Measurements from ENCODE around the gene MAD1L1.

The MAD1L1 gene

GRCh38 chr7:2081526-2082135 is 151.1 kb downstream of the MAD1L1 start:
- POLR2A ChIA-PET (ENCODE audit: low non-redundant PET): no interaction called here
- no peak for DNase-seq (ENCODE audit: low spot score)
- TF ChIP-seq CTCF (conservative IDR thresholded peaks at IDR 0.05; ENCODE audit: low read depth): no peak
- CTCF ChIA-PET: interaction anchor here (0.5 to 1.0 kb wide), 2 partner anchors 113 to 339 kb away, joined by 3 read pairs; no protein-coding TSS in a partner anchor
- no peak overlapping the region for H3K27ac ChIP-seq

GRCh38 chr7:2080477-2080876 is 152.3 kb downstream of the MAD1L1 start:
- ChIA-PET POLR2A (ENCODE audit: low non-redundant PET) (no interaction called here), CTCF (no interaction called here)
- no peak overlapping the region for H3K27ac ChIP-seq

GRCh38 chr7:2080060-2080387 is 152.7 kb downstream of the MAD1L1 start:
- DNase-seq (ENCODE audit: low spot score): no peak
- no peak for TF ChIP-seq CTCF (conservative IDR thresholded peaks at IDR 0.05; ENCODE audit: low read depth)
- no peak overlapping the region for H3K27ac ChIP-seq
- CTCF ChIA-PET: no interaction called here
- POLR2A ChIA-PET (ENCODE audit: low non-redundant PET): no interaction called here

More at GRCh38 chr7:2080477-2080876, 152.3 kb downstream of the MAD1L1 start:
- no peak for TF ChIP-seq CTCF (conservative IDR thresholded peaks at IDR 0.05; ENCODE audit: low read depth)
- DNase-seq (ENCODE audit: low spot score): no peak

GRCh38 chr7:2079332-2080059 is 153.2 kb downstream of the MAD1L1 start:
- no peak for TF ChIP-seq CTCF (conservative IDR thresholded peaks at IDR 0.05; ENCODE audit: low read depth)
- no peak for DNase-seq (ENCODE audit: low spot score)
- CTCF ChIA-PET: no interaction called here
- POLR2A ChIA-PET (ENCODE audit: low non-redundant PET): no interaction called here
- H3K27ac ChIP-seq: 0 out of 2 replicates have a peak overlapping the region, but pooled peaks have one; percentile 1

- ChIA-PET POLR2A (ENCODE audit: low non-redundant PET) (no interaction called here), CTCF (no interaction called here)
- no peak overlapping the region for H3K27ac ChIP-seq
- no peak for DNase-seq (ENCODE audit: low spot score)
- TF ChIP-seq CTCF (conservative IDR thresholded peaks at IDR 0.05; ENCODE audit: low read depth): no peak
Observed at GRCh38 chr7:2078899-2079298, 153.8 kb downstream of the MAD1L1 start.

- CTCF ChIA-PET: interaction anchor here (0.7 kb wide), 1 partner anchor 1103 kb away, joined by 3 read pairs; no protein-coding TSS in a partner anchor
- POLR2A ChIA-PET (ENCODE audit: low non-redundant PET): no interaction called here
- H3K27ac ChIP-seq: no peak overlapping the region
- TF ChIP-seq CTCF (conservative IDR thresholded peaks at IDR 0.05; ENCODE audit: low read depth): no peak
- DNase-seq (ENCODE audit: low spot score): no peak
Observed at GRCh38 chr7:2076649-2077064, 156.1 kb downstream of the MAD1L1 start.

Measured in RWPE1 (cell line).